ENCODE results near the gene PELI2. TPM values are rescaled to one million over a fixed set of nuclear protein-coding genes. Genes with fewer than 3 reads are reported as not detected.
A peak's percentile ranks its signal among the peaks of the same experiment; 100 is the strongest.

PELI2 gene, protein sequence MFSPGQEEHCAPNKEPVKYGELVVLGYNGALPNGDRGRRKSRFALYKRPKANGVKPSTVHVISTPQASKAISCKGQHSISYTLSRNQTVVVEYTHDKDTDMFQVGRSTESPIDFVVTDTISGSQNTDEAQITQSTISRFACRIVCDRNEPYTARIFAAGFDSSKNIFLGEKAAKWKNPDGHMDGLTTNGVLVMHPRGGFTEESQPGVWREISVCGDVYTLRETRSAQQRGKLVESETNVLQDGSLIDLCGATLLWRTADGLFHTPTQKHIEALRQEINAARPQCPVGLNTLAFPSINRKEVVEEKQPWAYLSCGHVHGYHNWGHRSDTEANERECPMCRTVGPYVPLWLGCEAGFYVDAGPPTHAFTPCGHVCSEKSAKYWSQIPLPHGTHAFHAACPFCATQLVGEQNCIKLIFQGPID
- polyA plus RNA-seq (ENCODE audit: insufficient read length in 4 of 4), result 10 to 100 TPM; 12.0 to 31.0 (median 29.3) TPM

DNA sequence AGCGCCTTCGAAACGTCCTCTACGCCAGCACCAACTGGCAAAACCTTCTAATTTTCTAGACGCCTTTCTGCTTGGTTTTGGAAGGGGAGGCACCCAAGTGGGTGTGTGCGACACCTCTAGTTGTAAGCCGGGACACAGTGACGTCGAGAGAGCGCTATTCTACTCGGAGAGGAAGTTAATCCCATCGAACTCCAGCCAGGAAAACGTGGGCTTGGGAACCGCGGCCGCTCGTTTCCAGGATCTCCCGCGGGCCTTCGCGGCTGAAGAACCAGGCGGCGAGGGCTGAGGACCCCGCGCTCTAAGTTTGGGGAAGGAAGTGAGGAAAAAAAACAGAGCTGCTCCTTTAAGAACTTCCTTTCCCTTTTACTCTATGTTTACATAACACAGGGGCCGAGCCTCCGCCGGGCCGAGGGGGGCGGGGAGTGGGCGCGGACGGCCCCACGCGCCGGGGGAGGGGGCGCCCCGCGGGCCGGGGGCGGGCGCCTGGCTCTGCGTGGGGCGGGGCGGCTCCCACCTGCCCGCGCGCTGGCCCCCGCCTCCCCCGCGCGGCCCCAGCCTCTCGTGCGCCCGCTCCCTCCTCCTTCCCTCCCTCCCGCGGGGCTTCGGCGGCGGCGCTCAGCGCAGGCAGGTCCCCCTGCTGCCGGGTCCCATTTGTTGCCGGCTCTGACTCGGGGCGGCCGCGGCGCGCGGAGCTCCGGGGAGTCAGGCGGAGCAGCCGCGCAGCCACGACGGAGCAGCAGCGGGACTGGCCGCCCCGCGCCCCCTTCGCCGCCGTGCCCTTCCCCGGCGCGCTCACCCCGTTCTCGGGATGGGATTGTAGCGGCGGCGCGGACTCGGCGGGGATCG, at the start of gene PELI2:
Gene PELI2, plus strand, starts transcription at position 647 of the 846 bp plus-strand sequence. CDS start 250 bp downstream, outside the sequence.
- DNase-seq (ENCODE audit: low read depth in 4 of 4, low spot score in 3 of 4), result peak; percentile 52 to 70 (median 67)

DNA sequence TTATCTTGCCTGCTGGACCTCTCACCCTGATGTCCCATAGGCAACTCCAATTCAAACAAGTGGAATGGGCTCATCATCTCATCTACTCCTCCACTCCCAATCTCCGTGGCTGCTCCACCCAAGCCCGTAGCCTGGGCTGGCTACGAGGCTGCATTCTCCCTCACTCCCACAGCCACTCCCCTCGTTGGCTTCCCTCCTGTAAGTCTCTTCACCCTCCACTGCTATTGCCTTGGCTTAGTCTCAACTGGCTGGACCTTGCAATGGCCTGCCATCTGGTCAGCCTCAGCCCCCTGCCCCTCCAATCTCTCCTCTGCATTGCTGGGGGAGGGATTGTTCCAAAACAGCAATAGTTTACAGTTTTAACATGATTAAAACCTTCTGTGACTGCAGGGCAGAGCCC, 44.4 kb upstream of the PELI2 start:
- DNase-seq (ENCODE audit: low read depth in 4 of 4, low spot score in 3 of 4), result no peak

DNA sequence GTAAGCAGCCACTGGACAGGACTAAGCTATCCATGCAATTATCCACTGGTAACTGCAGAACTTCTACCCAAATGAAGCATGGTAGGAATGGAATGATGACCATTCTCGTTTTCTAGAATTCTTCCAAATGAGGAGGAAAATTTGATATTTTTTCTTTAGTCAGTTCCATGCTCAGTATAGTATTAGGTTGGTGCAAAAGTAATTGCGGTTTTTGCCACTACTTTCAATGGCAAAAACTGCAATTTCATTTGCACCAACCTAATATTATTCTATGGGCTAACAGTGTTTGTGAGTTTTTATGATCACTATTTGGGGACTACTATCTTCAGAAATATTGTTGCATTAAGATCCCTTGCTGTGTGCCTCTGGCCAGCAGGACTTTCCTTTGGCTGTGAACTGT, 42.9 kb upstream of the PELI2 start:
- DNase-seq (ENCODE audit: low read depth in 4 of 4, low spot score in 3 of 4), result no peak

DNA sequence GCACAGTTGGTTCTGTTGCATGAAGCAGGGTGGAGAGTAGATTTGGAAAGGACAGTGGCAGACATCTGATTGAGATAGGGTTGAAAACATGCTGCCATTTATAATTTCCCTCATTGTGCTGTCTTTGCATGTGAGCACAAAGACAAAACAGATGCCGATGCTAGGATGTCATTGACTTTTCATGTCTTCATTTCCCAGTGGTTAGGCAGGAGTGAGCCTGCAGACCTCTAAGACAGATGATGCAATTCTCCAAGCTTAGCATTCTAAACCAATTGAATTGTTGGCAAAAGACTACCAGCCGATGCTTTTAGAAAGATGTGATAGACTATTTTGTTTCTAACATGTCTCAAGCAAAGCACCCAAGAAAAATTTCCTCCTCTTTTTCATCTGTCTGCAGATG, 37.1 kb upstream of the PELI2 start:
- no peak for DNase-seq (ENCODE audit: low read depth in 4 of 4, low spot score in 3 of 4)

DNA sequence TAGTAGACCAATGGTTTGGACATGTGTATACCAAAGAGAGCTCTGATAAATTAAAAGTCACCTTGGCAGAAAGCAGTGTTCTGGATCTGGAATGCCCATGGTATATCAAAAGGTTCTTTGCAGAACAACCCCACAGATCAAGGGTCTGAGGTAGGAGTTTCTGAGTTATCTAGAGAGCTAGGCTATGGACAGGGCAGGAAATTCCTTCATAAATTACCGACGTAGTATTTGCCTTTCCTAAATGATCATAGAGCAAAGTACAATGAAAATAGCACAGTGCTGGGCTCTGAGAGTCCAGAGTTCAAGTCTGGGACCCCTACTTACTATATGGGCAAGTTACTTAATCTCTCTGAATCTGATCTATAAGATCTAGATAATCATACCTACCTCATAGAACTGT, 35.3 kb upstream of the PELI2 start:
- DNase-seq (ENCODE audit: low read depth in 4 of 4, low spot score in 3 of 4), result no peak

DNA sequence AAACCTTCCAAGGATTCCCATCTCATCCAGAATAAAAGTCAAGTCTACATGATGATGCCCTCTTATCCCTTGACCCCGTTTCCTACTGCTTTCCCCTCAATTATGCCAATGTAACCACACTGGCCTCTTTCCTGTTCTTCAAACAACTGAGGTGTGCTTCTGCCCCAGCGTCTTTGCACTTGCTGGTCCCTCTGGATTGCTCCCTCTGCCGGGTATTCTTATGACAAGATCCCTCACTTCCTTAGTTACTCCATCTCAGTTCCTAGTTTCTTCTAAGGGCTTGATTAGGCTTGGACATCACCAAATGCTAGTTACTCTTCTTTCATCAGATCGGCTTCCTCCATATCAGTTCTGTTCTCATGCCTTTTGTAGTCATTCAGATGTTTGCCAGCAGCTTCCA, 32.7 kb upstream of the PELI2 start:
- no peak for DNase-seq (ENCODE audit: low read depth in 4 of 4, low spot score in 3 of 4)

DNA sequence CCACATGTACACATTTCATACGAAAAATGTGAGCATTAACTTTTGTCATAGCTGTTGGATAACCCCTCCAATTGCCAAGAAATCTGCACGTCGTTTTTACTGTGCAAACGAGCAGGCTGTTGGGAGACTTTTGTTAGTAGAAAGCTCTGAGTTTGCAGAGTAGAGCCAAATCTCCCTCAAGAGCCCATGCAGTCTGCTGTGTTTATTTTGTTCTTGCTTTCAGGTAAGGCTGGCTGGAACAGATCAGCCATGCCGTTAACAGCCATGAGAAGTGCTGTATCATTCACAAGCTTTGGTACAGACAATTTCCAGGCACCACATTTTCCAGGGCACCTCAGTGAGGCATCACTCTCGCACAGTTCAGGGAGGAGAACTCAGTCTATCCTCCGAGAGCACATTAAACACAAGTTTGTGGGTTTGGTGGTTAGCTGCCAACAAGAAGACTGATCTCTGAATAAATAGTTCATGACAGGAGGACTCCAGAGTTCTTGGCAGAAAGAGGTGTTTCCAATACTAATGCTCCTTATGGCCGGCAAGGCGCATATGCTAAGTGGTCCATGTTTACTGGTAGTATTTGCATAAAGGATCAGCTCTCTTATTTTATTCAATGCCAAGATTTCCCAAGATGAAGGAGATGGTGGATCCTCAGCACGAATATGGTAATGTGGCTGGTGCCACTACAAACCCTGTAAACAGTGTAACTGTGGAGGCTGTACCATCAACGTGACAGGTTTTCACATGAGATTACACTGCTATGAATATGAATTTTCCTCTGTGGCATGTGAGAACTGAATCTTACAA, 30.3 kb upstream of the PELI2 start:
- DNase-seq (ENCODE audit: low read depth in 4 of 4, low spot score in 3 of 4), result no peak

DNA sequence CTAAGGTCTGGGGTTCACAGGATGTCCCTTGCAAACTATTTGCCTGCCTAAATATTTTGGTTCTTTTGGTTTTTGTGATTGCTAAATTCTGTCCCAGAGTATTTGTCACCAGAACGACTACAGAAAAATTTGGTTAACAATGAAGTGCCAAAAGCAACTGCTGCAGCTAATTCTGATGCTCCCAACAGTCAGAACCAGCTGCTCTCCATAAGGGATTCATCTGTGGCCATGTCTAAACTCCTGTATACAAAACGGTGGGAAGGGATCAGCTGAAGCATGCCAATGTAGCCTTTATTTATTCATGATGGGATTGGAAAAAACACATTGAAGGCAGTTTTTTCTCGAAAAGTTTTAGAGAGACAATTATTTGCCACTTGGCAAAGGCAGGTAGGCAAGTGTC, 29.3 kb upstream of the PELI2 start:
- DNase-seq (ENCODE audit: low read depth in 4 of 4, low spot score in 3 of 4), result no peak

DNA sequence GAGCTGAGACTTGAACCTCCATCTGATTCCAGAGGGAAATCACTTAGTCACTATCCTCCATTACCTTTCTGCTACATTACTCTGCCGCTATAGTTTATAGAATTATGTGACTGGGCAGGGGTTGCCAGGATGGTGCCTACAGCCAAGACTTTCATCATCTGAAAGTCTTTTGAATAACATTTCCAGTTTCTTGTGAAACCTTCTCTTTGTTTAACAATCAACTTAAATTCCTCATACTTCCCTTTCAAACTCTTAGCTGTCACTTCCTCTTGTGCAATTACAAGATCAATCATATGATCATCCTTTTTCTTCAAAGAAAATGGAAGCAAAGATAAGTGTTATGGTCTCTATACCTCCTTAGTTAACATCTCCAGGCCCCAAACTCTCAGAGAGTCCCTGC, 25.4 kb upstream of the PELI2 start:
- no peak for DNase-seq (ENCODE audit: low read depth in 4 of 4, low spot score in 3 of 4)

DNA sequence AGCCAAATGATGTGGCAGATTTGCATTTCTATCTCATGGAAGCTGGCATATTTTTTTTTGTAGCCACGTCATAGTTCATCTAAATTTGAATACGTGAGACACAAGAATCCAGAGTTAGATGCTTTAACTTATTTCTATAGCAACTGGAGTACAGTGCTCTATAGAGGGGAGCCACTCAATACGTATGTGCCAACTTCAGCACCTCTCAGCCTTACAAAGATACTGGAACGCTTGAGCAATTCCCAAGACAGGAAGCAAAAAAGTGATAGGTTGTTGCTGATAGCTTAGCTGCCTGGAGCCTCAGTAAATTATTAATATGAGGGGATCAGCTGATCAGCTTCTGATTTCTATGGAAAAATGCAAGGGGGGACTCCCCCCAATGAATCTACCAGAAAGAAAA, 24.1 kb upstream of the PELI2 start:
- no peak for DNase-seq (ENCODE audit: low read depth in 4 of 4, low spot score in 3 of 4)

DNA sequence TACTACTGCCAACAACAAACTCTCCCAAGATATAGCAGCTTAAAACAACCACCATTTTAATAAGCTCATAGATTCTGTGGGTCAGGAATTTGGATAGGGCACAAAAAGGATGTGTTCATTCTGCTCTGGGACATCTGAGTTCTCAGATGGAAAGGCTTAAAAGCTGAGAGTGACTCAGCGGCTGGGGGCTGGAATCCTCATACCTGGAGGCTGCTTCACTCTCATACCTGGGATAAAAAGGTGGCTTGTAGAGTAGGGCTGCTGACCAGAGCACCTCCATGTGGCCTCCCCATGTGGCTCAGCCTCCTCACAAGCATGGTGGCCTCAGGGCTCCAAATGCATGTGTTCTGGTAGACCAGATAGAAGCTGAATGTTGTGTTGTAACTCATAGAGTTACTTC, 20.2 kb upstream of the PELI2 start:
- DNase-seq (ENCODE audit: low read depth in 4 of 4, low spot score in 3 of 4), result no peak

DNA sequence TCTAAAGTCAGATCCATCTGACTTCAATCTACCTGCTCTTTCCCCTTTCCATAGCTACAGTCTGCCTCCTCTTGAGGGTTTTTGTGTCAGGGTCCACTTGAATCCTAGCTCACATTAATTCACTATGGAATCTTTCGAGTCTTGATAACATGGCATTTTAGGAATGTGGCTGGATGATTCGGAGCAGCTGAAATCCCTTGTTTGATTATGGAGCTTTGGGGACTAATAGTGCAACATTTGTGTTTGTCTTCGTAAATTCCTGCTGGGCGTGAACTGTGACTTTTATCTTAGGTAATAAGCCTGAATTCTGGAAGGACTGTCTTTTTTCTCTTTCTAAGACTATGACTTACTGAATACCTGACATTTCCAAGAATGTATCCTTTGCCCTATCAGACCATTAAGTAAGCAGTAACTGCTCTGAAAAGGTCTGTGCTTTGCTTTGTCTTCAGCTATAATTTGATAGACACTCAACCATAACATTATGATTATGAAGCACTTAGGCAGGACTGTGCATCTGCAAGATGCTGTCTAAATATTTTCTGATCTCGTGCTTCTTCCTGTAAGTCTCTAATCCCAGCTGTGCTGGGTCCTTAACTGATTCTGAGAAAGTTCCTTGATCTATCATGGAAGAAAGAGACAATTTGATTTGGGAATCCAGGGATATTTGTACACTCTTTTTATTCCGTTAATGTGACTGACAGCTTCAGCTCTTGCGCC, 19.0 kb upstream of the PELI2 start:
- no peak for DNase-seq (ENCODE audit: low read depth in 4 of 4, low spot score in 3 of 4)

DNA sequence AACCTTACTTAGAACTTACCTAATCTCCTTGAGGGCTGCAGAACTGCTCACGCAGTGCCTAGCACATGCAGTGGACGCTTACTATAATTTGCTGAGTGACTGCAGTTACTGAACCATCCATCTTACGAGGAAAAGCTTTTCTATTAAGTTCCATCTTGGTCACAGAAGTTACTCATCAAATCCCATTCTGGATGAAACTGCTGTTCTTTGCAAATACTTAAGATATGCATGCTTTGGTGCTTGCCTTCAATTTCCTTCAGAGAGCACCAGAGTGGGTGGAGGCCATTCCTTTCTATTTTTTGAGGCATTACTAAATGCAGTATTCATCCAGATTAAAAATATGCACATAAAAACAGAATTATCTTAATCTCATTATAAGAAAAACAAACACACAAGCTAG, 17.7 kb upstream of the PELI2 start:
- DNase-seq (ENCODE audit: low read depth in 4 of 4, low spot score in 3 of 4), result no peak

DNA sequence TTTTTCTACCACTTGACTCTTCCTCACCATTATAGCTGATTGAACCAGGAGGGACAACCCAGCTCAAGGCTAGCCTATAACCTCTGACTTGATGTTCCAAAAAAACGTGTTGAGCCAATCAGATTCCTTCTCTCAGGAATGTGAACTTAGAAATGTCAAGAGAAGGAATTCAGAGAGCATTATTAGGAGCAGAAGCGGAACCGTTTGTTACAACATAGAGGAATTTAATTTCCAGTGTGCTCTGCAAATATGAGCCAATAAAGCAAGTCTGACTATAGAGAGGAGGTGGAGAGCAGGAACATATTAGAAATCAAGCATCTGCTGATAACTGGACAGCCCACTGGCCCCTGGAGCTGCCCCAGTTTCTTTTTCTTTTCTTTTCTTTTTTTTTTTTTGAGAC, 15.3 kb upstream of the PELI2 start:
- DNase-seq (ENCODE audit: low read depth in 4 of 4, low spot score in 3 of 4), result no peak

DNA sequence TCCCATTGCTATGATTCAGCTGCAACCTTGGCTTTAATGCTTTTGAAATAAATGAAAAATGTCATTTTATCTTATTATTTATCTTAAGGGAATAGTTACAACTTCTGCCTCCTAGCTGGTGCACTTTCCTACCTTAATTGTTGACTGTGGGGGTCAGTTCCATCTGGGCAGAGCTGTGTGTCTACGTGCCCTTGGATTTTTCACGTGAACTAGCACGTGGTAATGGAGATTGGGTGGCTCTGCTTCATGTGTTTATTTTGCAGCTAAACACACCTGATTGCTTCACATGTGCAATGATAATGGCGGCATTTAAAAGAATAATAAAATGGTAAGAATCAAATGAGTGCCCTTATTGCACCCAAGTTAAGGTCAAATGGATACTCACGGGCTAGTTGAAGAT, 10.6 kb upstream of the PELI2 start:
- no peak for DNase-seq (ENCODE audit: low read depth in 4 of 4, low spot score in 3 of 4)

DNA sequence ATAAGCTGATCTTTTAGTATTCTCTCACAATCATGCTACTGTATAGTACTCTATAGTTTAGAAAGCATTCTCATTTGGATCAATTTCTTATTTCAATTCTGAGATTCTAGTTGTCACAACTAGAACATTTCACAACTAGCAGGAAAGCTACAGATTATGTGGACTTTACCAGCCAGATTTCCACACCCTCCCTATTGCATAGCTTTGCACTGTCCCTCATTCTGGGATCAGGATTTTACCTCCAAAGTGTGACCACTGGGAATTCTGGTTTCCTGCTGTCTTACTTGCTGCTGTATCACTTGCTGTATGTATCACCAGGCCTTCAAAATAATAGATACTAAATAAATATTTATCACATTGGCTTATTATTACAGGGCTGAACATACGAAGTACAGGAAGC, 10.2 kb upstream of the PELI2 start:
- no peak for DNase-seq (ENCODE audit: low read depth in 4 of 4, low spot score in 3 of 4)

DNA sequence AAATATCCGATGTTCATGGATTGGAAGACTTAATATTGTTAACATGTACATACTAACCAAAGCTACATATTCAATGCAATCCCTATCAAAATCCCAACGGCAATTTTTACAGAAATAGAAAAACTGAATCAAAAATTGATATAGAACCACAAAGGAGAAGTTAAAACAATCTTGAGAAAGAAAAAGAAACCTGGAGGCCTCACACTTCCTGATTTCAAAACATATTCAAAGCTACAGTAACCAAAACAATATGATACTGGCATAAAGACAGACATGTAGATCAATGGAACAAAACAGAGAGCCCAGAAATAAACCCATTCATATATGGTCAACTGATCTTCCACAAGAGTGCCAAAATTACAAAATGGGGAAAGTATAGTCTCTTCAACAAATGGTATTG, 5.4 kb upstream of the PELI2 start:
- DNase-seq (ENCODE audit: low read depth in 4 of 4, low spot score in 3 of 4), result no peak

DNA sequence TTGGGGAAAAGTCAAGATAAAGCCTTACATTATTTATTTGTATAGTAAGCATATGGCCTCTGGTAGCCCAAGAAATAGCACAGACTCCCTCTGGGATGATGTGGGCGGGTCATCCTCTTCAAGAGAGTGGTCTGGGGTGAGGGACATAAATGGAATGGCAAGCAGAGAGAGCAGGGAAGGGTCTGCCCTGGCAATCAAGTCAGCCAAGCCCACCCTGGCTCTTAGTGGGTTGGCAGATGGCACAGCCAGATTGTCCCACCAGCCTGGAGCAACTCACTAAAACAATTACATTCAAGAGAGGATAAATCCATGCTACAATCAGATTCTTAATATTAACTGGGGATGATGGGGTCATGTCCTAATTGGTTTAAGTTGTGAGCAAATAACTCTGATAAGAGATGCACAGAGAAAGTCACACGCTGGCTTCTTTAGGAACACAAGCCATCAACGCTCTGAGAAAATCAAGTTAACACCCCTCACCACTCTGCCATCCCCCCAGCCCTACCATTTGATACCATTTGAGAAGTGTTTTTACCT, 2.8 kb upstream of the PELI2 start:
- DNase-seq (ENCODE audit: low read depth in 4 of 4, low spot score in 3 of 4), result no peak

DNA sequence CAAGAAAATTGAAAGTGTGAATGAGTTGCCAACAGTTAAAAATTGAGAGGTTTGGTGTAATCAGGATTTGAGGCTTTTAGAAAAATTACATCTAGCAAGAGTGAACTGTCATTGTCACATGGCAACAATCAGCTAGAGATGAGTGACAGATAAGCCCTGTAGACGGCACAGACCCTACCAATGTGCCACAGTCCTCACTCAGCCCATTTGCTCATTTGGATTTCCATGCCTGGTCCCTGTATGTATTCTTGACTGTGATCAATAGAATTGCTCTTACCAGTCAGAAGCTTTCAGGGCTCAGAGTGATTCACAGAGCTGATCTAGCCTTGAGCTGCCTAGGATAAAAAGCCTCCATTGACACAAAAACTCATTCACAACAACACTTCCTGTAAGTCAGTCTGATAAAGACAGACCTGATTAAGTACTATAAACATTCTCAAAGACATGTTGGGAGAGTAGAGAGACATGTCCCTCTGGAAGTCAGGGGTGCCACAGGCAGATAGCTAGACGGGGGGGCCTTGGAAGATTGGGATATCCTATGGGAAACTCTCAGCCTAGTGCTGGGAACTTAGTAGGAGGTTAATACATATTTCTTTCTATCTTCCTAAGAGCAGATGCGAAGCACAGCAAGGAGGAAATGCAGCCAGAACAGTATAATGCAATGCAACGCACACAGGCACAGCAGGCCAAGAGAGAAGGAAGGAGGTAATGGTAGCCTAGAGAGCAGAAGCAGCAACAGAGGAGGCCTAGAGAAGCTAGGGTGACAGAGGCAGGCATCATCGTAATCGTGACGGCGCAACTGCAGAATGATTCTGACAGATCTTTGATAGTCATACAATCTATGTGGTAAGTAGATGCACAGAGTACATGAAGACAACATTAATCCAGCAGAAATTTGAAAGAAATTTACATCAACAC, 2.0 kb upstream of the PELI2 start:
- no peak for DNase-seq (ENCODE audit: low read depth in 4 of 4, low spot score in 3 of 4)

Data from left renal pelvis (tissue), 4 donors.